GM12874 (cell line): ENCODE results near the gene DNAJC21.

Experiments used
- TF ChIP-seq, protein P1 (sequence below): IDR thresholded peaks from 2 replicates; pipeline ENCODE4 v1.5.1; 2011; ENCODE audit warnings: low read depth, mild to moderate bottlenecking, control low read depth, low read length, moderate library complexity; ENCODE audit not compliant: insufficient read depth

Gene DNAJC21

GRCh38 chr5:34929134-34929719 lies at the start of gene DNAJC21:
TSS of gene DNAJC21 (plus strand) at chr5:34929559. CDS start at chr5:34929820, 261 bp downstream.
- TF ChIP-seq, protein P1, sequence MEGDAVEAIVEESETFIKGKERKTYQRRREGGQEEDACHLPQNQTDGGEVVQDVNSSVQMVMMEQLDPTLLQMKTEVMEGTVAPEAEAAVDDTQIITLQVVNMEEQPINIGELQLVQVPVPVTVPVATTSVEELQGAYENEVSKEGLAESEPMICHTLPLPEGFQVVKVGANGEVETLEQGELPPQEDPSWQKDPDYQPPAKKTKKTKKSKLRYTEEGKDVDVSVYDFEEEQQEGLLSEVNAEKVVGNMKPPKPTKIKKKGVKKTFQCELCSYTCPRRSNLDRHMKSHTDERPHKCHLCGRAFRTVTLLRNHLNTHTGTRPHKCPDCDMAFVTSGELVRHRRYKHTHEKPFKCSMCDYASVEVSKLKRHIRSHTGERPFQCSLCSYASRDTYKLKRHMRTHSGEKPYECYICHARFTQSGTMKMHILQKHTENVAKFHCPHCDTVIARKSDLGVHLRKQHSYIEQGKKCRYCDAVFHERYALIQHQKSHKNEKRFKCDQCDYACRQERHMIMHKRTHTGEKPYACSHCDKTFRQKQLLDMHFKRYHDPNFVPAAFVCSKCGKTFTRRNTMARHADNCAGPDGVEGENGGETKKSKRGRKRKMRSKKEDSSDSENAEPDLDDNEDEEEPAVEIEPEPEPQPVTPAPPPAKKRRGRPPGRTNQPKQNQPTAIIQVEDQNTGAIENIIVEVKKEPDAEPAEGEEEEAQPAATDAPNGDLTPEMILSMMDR: no peak

DNA sequence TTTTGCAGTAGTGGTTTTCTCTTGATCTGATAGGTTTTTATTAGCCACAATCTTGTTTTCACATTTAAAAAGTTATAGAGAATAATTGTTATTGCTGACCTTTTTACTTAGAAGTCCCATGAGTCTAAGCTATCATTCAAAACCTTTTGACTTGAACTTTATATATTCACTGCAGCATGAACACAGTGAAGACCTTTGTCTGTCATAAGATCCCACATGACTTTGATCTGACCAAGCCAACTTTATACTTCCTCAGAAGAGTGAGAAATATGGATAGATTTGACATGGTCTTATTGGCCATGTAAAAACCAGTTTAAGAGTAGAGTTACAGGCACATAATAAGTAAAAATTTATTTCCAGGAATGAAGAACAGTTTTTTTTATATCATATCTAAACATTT lies 48.1 kb upstream of the DNAJC21 start:
- TF ChIP-seq, protein P1: no peak

- TF ChIP-seq, protein P1: no peak
These were observed 42.8 kb upstream of the DNAJC21 start for GRCh38 chr5:34886392-34887119.

GRCh38 chr5:34889394-34889793 lies 40.0 kb upstream of the DNAJC21 start:
- TF ChIP-seq, protein P1: no peak

GRCh38 chr5:34891981-34892380 lies 37.4 kb upstream of the DNAJC21 start:
- TF ChIP-seq, protein P1: no peak

DNA sequence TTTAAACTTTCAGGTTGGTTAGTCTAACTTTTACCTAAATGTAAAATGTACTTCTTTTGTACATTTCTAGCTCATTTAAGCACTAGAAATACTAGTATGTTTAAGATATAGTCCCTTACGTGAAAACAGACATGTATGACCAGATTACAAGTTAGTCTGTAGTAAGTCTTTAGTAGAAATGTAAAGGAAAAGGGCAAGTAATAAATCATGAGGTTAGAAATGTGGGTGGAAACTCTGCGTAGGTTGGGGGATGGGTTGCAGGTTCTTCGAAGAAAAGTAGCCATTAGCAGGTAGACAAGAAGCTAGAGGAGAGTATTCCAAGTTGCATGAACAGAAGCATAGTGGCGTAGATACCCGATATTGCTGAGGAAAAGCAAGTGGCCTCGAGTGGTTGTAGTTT lies 36.9 kb upstream of the DNAJC21 start:
- TF ChIP-seq, protein P1: no peak

DNA sequence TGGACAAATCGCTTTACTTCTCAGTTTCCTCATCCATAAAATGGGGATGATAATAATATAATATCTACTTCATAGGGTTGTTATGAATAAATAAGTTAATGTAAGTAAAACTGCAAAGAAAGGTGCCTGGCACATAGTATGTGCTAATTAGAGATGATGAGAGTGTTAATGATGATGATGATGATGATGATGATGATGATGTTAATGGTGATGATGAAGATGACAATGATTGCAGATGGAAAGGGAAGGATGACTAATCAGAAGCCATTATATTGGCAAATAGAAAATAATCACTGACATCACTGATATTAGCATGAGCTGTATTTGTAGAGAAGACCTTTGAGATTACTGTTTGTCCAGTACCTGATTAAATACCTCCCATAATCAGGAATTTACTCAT lies 34.6 kb upstream of the DNAJC21 start:
- TF ChIP-seq, protein P1: no peak
